SKM-1 (cell line): Measurements from ENCODE around the gene SOX13.
A peak's percentile ranks its signal among the peaks of the same experiment; 100 is the strongest.

Experiments
- DNase-seq: peaks from one replicate; lab custom pipeline; 2025; ENCODE audit not compliant: unreplicated experiment; lab: John Stamatoyannopoulos, UW

SOX13 gene

GRCh38 chr1:204104331-204105130 lies 31.6 kb downstream of the SOX13 start:
- no peak for DNase-seq

- DNase-seq: no peak
Measured at GRCh38 chr1:204105131-204105515, 32.2 kb downstream of the SOX13 start.

GRCh38 chr1:204106825-204107224 lies 33.9 kb downstream of the SOX13 start:
- no peak for DNase-seq

GRCh38 chr1:204107892-204108291 lies 35.0 kb downstream of the SOX13 start:
- DNase-seq: no peak

GRCh38 chr1:204108312-204109141 lies 35.6 kb downstream of the SOX13 start:
- DNase-seq: no peak

- DNase-seq: no peak
Measured at GRCh38 chr1:204110894-204111633, 38.1 kb downstream of the SOX13 start.

- no peak for DNase-seq
Measured at GRCh38 chr1:204112876-204113730, 40.2 kb downstream of the SOX13 start.

GRCh38 chr1:204113896-204114295 lies 41.0 kb downstream of the SOX13 start:
- no peak for DNase-seq

- DNase-seq: no peak
Measured at GRCh38 chr1:204114606-204115005, 41.7 kb downstream of the SOX13 start.

- no peak for DNase-seq
Measured at GRCh38 chr1:204115116-204115515, 42.2 kb downstream of the SOX13 start.

GRCh38 chr1:204116539-204116938 lies 43.6 kb downstream of the SOX13 start:
- DNase-seq: no peak

- no peak for DNase-seq
Measured at GRCh38 chr1:204121840-204122555, 49.1 kb downstream of the SOX13 start.

- no peak for DNase-seq
Measured at GRCh38 chr1:204123376-204123775, 50.5 kb downstream of the SOX13 start.

GRCh38 chr1:204124639-204125038 lies 51.7 kb downstream of the SOX13 start:
- DNase-seq: no peak

GRCh38 chr1:204125759-204126351 lies 52.9 kb downstream of the SOX13 start:
- DNase-seq: no peak

GRCh38 chr1:204126386-204126785 lies 53.5 kb downstream of the SOX13 start:
- no peak for DNase-seq

- no peak for DNase-seq
Measured at GRCh38 chr1:204126956-204127355, 54.0 kb downstream of the SOX13 start.

GRCh38 chr1:204127597-204128242 lies 54.8 kb downstream of the SOX13 start:
- peak; percentile 58 for DNase-seq

GRCh38 chr1:204128464-204128963 lies 55.6 kb downstream of the SOX13 start:
- DNase-seq: no peak
